Liver (tissue), 9 donors: ENCODE measurements around the gene HAUS5. TPM values are rescaled to one million over a fixed set of nuclear protein-coding genes. Genes with fewer than 3 reads are reported as not detected.

Experiments used
- DNase-seq: peaks from one replicate; pipeline ENCODE4 v3.0.0-alpha.2; 2017; ENCODE audit warnings: low spot score
- H3K27ac ChIP-seq, 2 donors: one replicate each; pipeline ENCODE4 v1.7.0; 2013; ENCODE audit warnings: inconsistent platforms in 2 of 2, low read length in 2 of 2, control low read depth in 1 of 2, low read depth in 1 of 2, mild to moderate bottlenecking in 1 of 2
- H3K27me3 ChIP-seq, 4 donors: one replicate each; pipeline versions ENCODE4 v1.6.1 to v1.7.0; 2013; ENCODE audit warnings: low read length in 3 of 4, inconsistent platforms in 1 of 4, mild to moderate bottlenecking in 1 of 4, moderate library complexity in 1 of 4; ENCODE audit not compliant: control insufficient read depth in 4 of 4, insufficient read depth in 4 of 4
- H3K36me3 ChIP-seq, 4 donors: one replicate each; pipeline versions ENCODE4 v1.6.1 to v1.7.0; 2013; ENCODE audit warnings: low read length in 3 of 4, mild to moderate bottlenecking in 3 of 4, low read depth in 1 of 4, moderate library complexity in 1 of 4; ENCODE audit not compliant: control insufficient read depth in 4 of 4, insufficient read depth in 3 of 4
- H3K4me1 ChIP-seq, 4 donors: one replicate each; pipeline versions ENCODE4 v1.6.1 to v1.7.0; 2013; ENCODE audit warnings: low read length in 3 of 4, mild to moderate bottlenecking in 3 of 4, moderate library complexity in 1 of 4; ENCODE audit not compliant: control insufficient read depth in 4 of 4, insufficient read depth in 4 of 4
- H3K4me3 ChIP-seq, 3 donors: one replicate each; pipeline versions ENCODE4 v1.6.1 to v1.7.0; 2013; ENCODE audit warnings: low read length in 3 of 3, control low read depth in 1 of 3, low read depth in 1 of 3, mild to moderate bottlenecking in 1 of 3
- H3K9ac ChIP-seq, 2 donors: one replicate each; pipeline ENCODE4 v1.7.0; 2013; ENCODE audit warnings: low read length in 2 of 2, mild to moderate bottlenecking in 2 of 2, moderate library complexity in 2 of 2, control low read depth in 1 of 2, low read depth in 1 of 2
- H3K9me3 ChIP-seq, 4 donors: one replicate each; pipeline versions ENCODE4 v1.6.1 to v1.7.0; 2013; ENCODE audit warnings: low read length in 3 of 4; ENCODE audit not compliant: control insufficient read depth in 4 of 4
- FOXA1 ChIP-seq: IDR thresholded peaks from 2 replicates; pipeline ENCODE4 v1.6.1; 2016; ENCODE audit warnings: antibody characterized with exemption
- GABPA ChIP-seq, 2 donors: IDR thresholded peaks in 1 of 2; conservative IDR thresholded peaks in 1 of 2; 2 replicates each; pipeline ENCODE4 v1.6.1; 2016; ENCODE audit warnings: antibody characterized with exemption in 2 of 2, mild to moderate bottlenecking in 1 of 2, moderate library complexity in 1 of 2
- JUND ChIP-seq, 2 donors: IDR thresholded peaks; 2 replicates each; pipeline ENCODE4 v1.6.1; 2016; ENCODE audit warnings: antibody characterized with exemption in 2 of 2
- NR2F2 ChIP-seq: IDR thresholded peaks from 2 replicates; pipeline ENCODE4 v1.6.1; 2016; ENCODE audit warnings: antibody characterized with exemption
- RAD21 ChIP-seq, 2 donors: IDR thresholded peaks; 2 replicates each; pipeline ENCODE4 v1.6.1; 2016; ENCODE audit warnings: antibody characterized with exemption in 2 of 2, mild to moderate bottlenecking in 2 of 2
- WGBS: extraction: QIAGEN DNeasy Blood & Tissue Kit; methylation state at CpG from one replicate; pipeline ENCODE4 v1.1.7; 2013; 5-methylcytosine and 5-hydroxymethylcytosine counted together
- polyA plus RNA-seq, 2 donors: library from polyadenylated mRNA; stranded (reverse) in 1 of 2; unstranded in 1 of 2; fragments of 200-250 nt in 1 of 2; fragments of >200 nt in 1 of 2; fragmentation: Nextera tagmentation in 1 of 2; extraction: Ambion mirVana in 1 of 2; gene quantifications; one replicate each; pipeline versions ENCODE4 v1.2.1 to v1.2.3, GENCODE V29; 2013 to 2015
- total RNA-seq, 2 donors: library from RNA; depleted of rRNA; stranded (reverse); fragments of >200 nt; gene quantifications; one replicate each; pipeline ENCODE4 v1.2.3, GENCODE V29; 2014
- TF ChIP-seq, protein P1 (sequence below): IDR thresholded peaks from 2 replicates; pipeline ENCODE4 v1.6.1; 2016; ENCODE audit warnings: antibody characterized with exemption, mild to moderate bottlenecking
- donor health status: healthy.
- donor health status: healthy.
- donor health status: healthy.
- donor health status: healthy.
- donor health status: healthy.

Gene HAUS5
- total and polyA plus RNA-seq, 4 donors = 1.9 to 7.3 (median 2.3) TPM

DNA sequence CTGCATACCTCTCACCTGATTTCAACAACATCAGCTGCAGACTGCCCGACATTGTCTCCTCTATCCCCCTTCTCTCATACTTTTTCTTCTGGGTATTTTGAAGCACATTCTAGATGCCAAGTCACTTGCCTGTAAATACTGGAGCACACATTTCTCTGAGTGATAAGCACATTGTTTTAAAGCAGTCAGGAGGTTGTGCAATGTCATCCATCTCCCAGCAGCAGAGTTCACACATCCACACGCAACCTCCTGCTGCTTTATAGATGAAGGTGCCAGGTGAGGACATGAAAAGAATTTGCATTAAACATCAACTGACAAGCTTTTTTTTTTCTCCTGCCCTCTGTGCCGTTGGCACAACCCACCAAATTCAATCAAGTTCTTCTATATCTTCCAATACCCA, 59.3 kb downstream of the HAUS5 start (continued):
- TF ChIP-seq, protein P1, sequence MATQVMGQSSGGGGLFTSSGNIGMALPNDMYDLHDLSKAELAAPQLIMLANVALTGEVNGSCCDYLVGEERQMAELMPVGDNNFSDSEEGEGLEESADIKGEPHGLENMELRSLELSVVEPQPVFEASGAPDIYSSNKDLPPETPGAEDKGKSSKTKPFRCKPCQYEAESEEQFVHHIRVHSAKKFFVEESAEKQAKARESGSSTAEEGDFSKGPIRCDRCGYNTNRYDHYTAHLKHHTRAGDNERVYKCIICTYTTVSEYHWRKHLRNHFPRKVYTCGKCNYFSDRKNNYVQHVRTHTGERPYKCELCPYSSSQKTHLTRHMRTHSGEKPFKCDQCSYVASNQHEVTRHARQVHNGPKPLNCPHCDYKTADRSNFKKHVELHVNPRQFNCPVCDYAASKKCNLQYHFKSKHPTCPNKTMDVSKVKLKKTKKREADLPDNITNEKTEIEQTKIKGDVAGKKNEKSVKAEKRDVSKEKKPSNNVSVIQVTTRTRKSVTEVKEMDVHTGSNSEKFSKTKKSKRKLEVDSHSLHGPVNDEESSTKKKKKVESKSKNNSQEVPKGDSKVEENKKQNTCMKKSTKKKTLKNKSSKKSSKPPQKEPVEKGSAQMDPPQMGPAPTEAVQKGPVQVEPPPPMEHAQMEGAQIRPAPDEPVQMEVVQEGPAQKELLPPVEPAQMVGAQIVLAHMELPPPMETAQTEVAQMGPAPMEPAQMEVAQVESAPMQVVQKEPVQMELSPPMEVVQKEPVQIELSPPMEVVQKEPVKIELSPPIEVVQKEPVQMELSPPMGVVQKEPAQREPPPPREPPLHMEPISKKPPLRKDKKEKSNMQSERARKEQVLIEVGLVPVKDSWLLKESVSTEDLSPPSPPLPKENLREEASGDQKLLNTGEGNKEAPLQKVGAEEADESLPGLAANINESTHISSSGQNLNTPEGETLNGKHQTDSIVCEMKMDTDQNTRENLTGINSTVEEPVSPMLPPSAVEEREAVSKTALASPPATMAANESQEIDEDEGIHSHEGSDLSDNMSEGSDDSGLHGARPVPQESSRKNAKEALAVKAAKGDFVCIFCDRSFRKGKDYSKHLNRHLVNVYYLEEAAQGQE = no peak
- TF ChIP-seq NR2F2 (no peak), JUND (IDR thresholded peaks at IDR 0.05) (no peak), GABPA (IDR thresholded peaks at IDR 0.05 in 1 of 2, conservative IDR thresholded peaks at IDR 0.05 in 1 of 2) (no peak), FOXA1 (no peak)

DNA sequence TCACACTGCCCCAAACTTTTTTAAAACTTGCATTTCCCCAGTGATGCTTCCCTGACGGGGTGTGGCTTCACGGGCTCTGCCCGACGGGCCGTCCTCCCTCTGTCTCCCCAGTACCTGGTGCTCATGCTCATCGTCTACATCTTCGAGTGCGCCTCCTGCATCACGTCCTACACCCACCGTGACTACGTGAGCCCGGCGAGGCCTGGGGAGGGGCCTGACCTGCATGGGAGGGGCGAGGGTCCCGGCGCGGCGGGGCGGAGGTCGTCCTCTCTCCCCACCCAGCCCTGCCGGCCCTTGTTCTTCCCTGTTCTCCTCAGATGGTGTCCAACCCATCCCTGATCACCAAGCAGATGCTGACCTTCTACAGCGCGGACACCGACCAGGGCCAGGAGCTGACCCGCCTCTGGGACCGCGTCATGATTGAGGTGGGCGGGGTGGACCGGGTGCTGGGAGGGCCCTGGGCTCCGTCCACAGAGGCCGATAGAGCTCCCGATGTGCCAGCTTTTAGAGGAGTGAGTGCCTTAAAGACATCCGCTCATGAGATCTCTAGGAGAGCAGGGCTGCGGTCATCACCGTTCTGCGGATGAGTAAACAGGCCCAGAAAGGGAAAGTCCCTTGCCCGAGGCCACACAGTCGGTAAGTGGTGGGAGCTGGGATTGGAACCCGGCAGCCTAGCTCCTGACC, 60.7 kb downstream of the HAUS5 start:
- WGBS = 9% methylated on average over 39 of the region's 39 CpGs
- H3K4me3 ChIP-seq = peak overlapping the region in 1 of 3 donors; percentile 17
- H3K9ac ChIP-seq = no peak overlapping the region
- no peaks in the 10 kb centered on the region for H3K27me3 ChIP-seq
- H3K9me3 ChIP-seq = no peaks in the 10 kb centered on the region
- no peak overlapping the region for H3K27ac ChIP-seq
- H3K4me1 ChIP-seq = peaks cover 0 to 6% (median 2%) of the 10 kb centered on the region in 4 donors
- DNase-seq = peak; percentile 47
- H3K36me3 ChIP-seq = no peaks in the 10 kb centered on the region
- no peak for TF ChIP-seq RAD21 (IDR thresholded peaks at IDR 0.05)

Other genes with a start within 250 kb of the HAUS5 start
- not detected for gene GPR42, start 241.7 kb upstream of the HAUS5 start, total RNA-seq
- gene GPR42, start 241.7 kb upstream of the HAUS5 start, polyA plus RNA-seq = not detected
- under 1 TPM; 0.67 to 0.84 TPM for gene FFAR2, start 164.5 kb upstream of the HAUS5 start, total RNA-seq
- under 1 TPM; 0.25 to 0.28 TPM for gene FFAR2, start 164.5 kb upstream of the HAUS5 start, polyA plus RNA-seq
- gene KRTDAP, start 122.3 kb upstream of the HAUS5 start, total RNA-seq = not detected
- not detected for gene KRTDAP, start 122.3 kb upstream of the HAUS5 start, polyA plus RNA-seq
- 1 to 10 TPM; 1.7 to 9.4 TPM for gene DMKN, start 99.1 kb upstream of the HAUS5 start, total RNA-seq
- 1 to 10 TPM; 1.4 to 3.1 TPM for gene DMKN, start 99.1 kb upstream of the HAUS5 start, polyA plus RNA-seq
- gene SBSN, start 84.4 kb upstream of the HAUS5 start, total RNA-seq = not detected
- gene SBSN, start 84.4 kb upstream of the HAUS5 start, polyA plus RNA-seq = not detected
- gene GAPDHS, start 79.3 kb upstream of the HAUS5 start, total RNA-seq = not detected
- gene GAPDHS, start 79.3 kb upstream of the HAUS5 start, polyA plus RNA-seq = not detected
- gene TMEM147, start 67.1 kb upstream of the HAUS5 start, total RNA-seq = 10 to 100 TPM; 18.1 to 28.0 TPM
- 10 to 100 TPM; 61.3 to 97.4 TPM for gene TMEM147, start 67.1 kb upstream of the HAUS5 start, polyA plus RNA-seq
- not detected for gene ATP4A, start 49.1 kb upstream of the HAUS5 start, total RNA-seq
- gene ATP4A, start 49.1 kb upstream of the HAUS5 start, polyA plus RNA-seq = not detected
- not detected for gene PMIS2, start 26.6 kb upstream of the HAUS5 start, total RNA-seq
- gene PMIS2, start 26.6 kb upstream of the HAUS5 start, polyA plus RNA-seq = not detected
- 10 to 100 TPM; 20.1 TPM for gene RBM42, start 16.3 kb downstream of the HAUS5 start, total RNA-seq
- gene RBM42, start 16.3 kb downstream of the HAUS5 start, polyA plus RNA-seq = 10 to 100 TPM; 17.8 to 34.7 TPM
- gene ETV2, start 29.0 kb downstream of the HAUS5 start, total RNA-seq = under 1 TPM; 0.17 to 0.70 TPM
- 1 to 10 TPM; 1.6 to 1.8 TPM for gene ETV2, start 29.0 kb downstream of the HAUS5 start, polyA plus RNA-seq
- 100 to 1,000 TPM; 139 to 191 TPM for gene COX6B1, start 35.6 kb downstream of the HAUS5 start, total RNA-seq
- 100 to 1,000 TPM; 451 to 518 TPM for gene COX6B1, start 35.6 kb downstream of the HAUS5 start, polyA plus RNA-seq
- under 1 TPM in 1 of 2 donors, not detected in 1; 0.56 TPM for gene UPK1A, start 53.8 kb downstream of the HAUS5 start, total RNA-seq
- gene UPK1A, start 53.8 kb downstream of the HAUS5 start, polyA plus RNA-seq = under 1 TPM in 1 of 2 donors, not detected in 1; 0.10 TPM
- gene ZBTB32, start 91.8 kb downstream of the HAUS5 start, total RNA-seq = not detected
- gene ZBTB32, start 91.8 kb downstream of the HAUS5 start, polyA plus RNA-seq = under 1 TPM in 1 of 2 donors, not detected in 1; 0.47 TPM
- gene KMT2B, start 105.3 kb downstream of the HAUS5 start, total RNA-seq = 10 to 100 TPM in 1 of 2 donors, 1 to 10 TPM in 1; 6.3 to 12.1 TPM
- gene KMT2B, start 105.3 kb downstream of the HAUS5 start, polyA plus RNA-seq = 10 to 100 TPM in 1 of 2 donors, 1 to 10 TPM in 1; 3.7 to 10.3 TPM
- gene IGFLR1, start 129.7 kb downstream of the HAUS5 start, total RNA-seq = 10 to 100 TPM in 1 of 2 donors, 1 to 10 TPM in 1; 7.0 to 11.2 TPM
- gene IGFLR1, start 129.7 kb downstream of the HAUS5 start, polyA plus RNA-seq = 10 to 100 TPM; 51.1 to 59.7 TPM
- 10 to 100 TPM in 1 of 2 donors, 1 to 10 TPM in 1; 4.5 to 14.8 TPM for gene U2AF1L4, start 132.7 kb downstream of the HAUS5 start, total RNA-seq
- 10 to 100 TPM; 12.0 to 36.5 TPM for gene U2AF1L4, start 132.7 kb downstream of the HAUS5 start, polyA plus RNA-seq
- 1 to 10 TPM; 7.4 to 7.7 TPM for gene PSENEN, start 132.9 kb downstream of the HAUS5 start, total RNA-seq
- 10 to 100 TPM; 33.8 to 58.1 TPM for gene PSENEN, start 132.9 kb downstream of the HAUS5 start, polyA plus RNA-seq
- 1 to 10 TPM; 2.6 to 7.0 TPM for gene LIN37, start 135.8 kb downstream of the HAUS5 start, total RNA-seq
- 1 to 10 TPM; 5.8 to 6.3 TPM for gene LIN37, start 135.8 kb downstream of the HAUS5 start, polyA plus RNA-seq
- gene HSPB6, start 144.3 kb downstream of the HAUS5 start, total RNA-seq = 1 to 10 TPM; 2.7 to 4.4 TPM
- 10 to 100 TPM in 1 of 2 donors, 1 to 10 TPM in 1; 6.9 to 17.7 TPM for gene HSPB6, start 144.3 kb downstream of the HAUS5 start, polyA plus RNA-seq
- gene PROSER3, start 145.4 kb downstream of the HAUS5 start, total RNA-seq = 1 to 10 TPM; 2.1 to 4.5 TPM
- 1 to 10 TPM; 2.4 to 3.1 TPM for gene PROSER3, start 145.4 kb downstream of the HAUS5 start, polyA plus RNA-seq
- gene ARHGAP33, start 162.8 kb downstream of the HAUS5 start, total RNA-seq = 10 to 100 TPM in 1 of 2 donors, 1 to 10 TPM in 1; 2.0 to 10.1 TPM
- 1 to 10 TPM in 1 of 2 donors, under 1 TPM in 1; 0.85 to 1.6 TPM for gene ARHGAP33, start 162.8 kb downstream of the HAUS5 start, polyA plus RNA-seq
- gene PRODH2, start 200.1 kb downstream of the HAUS5 start, total RNA-seq = 100 to 1,000 TPM in 1 of 2 donors, 10 to 100 TPM in 1; 56.4 to 116 TPM
- 100 to 1,000 TPM; 112 to 156 TPM for gene PRODH2, start 200.1 kb downstream of the HAUS5 start, polyA plus RNA-seq
- gene NPHS1, start 239.8 kb downstream of the HAUS5 start, total RNA-seq = under 1 TPM in 1 of 2 donors, not detected in 1; under 0.01 TPM
- not detected for gene NPHS1, start 239.8 kb downstream of the HAUS5 start, polyA plus RNA-seq
- gene KIRREL2, start 244.2 kb downstream of the HAUS5 start, total RNA-seq = not detected
- not detected for gene KIRREL2, start 244.2 kb downstream of the HAUS5 start, polyA plus RNA-seq